Measurements from ENCODE around the gene PROM1.

DNA sequence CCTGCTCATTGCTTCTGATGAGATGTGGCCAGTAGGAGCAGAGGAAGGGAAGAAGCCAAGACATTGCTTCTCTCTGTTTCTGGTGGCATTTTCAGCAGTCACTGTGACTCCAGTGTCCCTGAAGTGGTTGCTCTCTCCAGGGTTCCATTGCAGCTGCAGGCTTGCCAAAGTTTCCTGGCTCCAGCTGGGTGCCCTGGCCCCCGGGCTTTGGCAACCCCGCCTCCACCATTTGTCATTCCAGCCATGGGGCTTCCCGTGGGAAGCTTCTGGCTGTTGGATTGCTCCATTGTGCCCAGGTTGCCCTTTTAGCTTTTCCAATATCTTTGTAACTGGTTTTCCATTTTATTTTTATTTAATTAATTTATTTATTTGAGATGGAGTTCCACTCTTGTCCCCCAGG is 158.0 kb downstream of the PROM1 start:
- TF ChIP-seq, protein P1, sequence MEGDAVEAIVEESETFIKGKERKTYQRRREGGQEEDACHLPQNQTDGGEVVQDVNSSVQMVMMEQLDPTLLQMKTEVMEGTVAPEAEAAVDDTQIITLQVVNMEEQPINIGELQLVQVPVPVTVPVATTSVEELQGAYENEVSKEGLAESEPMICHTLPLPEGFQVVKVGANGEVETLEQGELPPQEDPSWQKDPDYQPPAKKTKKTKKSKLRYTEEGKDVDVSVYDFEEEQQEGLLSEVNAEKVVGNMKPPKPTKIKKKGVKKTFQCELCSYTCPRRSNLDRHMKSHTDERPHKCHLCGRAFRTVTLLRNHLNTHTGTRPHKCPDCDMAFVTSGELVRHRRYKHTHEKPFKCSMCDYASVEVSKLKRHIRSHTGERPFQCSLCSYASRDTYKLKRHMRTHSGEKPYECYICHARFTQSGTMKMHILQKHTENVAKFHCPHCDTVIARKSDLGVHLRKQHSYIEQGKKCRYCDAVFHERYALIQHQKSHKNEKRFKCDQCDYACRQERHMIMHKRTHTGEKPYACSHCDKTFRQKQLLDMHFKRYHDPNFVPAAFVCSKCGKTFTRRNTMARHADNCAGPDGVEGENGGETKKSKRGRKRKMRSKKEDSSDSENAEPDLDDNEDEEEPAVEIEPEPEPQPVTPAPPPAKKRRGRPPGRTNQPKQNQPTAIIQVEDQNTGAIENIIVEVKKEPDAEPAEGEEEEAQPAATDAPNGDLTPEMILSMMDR (IDR thresholded peaks at IDR 0.05), result no peak
- TF ChIP-seq POLR2A (IDR thresholded peaks at IDR 0.05), result no peak
